Smooth muscle cell (in vitro differentiated cells): Measurements from ENCODE around the gene PTGES3L. TPM values are rescaled to one million over a fixed set of nuclear protein-coding genes. Genes with fewer than 3 reads are reported as not detected.
"Not testable (repeated sequence)": the region's sequence is repeated elsewhere in the genome, so short reads cannot be mapped to it uniquely, and the experiment has no call there.

Source experiments
- DNase-seq: peaks from one replicate; lab custom pipeline; 2025; ENCODE audit not compliant: unreplicated experiment; lab: John Stamatoyannopoulos, UW
- H2AFZ ChIP-seq: fragments of 200-600 bp; sonication (generic); 2 replicates; pipeline ENCODE4 v1.6.0; 2016; ENCODE audit warnings: antibody characterized with exemption, low read depth, mild to moderate bottlenecking
- H3F3A ChIP-seq: fragments of 200-600 bp; sonication (generic); 2 replicates; pipeline ENCODE4 v1.6.0; 2017; ENCODE audit warnings: antibody characterized with exemption, low read depth
- H3K27ac ChIP-seq: fragments of 200-600 bp; sonication (generic); 2 replicates; pipeline ENCODE4 v1.5.1; 2016; ENCODE audit warnings: low read depth, mild to moderate bottlenecking
- H3K27me3 ChIP-seq: fragments of 200-600 bp; sonication (generic); 2 replicates; pipeline ENCODE4 v1.6.1; 2016; ENCODE audit warnings: low read depth, mild to moderate bottlenecking
- H3K36me3 ChIP-seq: fragments of 200-600 bp; sonication (generic); 2 replicates; pipeline ENCODE4 v1.5.1; 2016; ENCODE audit warnings: low read depth
- H3K4me1 ChIP-seq: fragments of 200-600 bp; sonication (generic); 2 replicates; pipeline ENCODE4 v1.5.1; 2016; ENCODE audit warnings: low read depth
- H3K4me2 ChIP-seq: fragments of 200-600 bp; sonication (generic); 2 replicates; pipeline ENCODE4 v1.6.0; 2016; ENCODE audit warnings: mild to moderate bottlenecking
- H3K4me3 ChIP-seq: fragments of 200-600 bp; sonication (generic); 2 replicates; pipeline ENCODE4 v1.5.1; 2016; ENCODE audit warnings: mild to moderate bottlenecking
- H3K79me2 ChIP-seq: fragments of 200-600 bp; sonication (generic); 2 replicates; pipeline ENCODE4 v1.6.0; 2016; ENCODE audit warnings: low read depth, mild to moderate bottlenecking
- H3K9ac ChIP-seq: fragments of 200-600 bp; sonication (generic); 2 replicates; pipeline ENCODE4 v1.6.0; 2016; ENCODE audit warnings: low read depth
- H3K9me3 ChIP-seq: fragments of 200-600 bp; sonication (generic); replicated peaks from 2 replicates; pipeline ENCODE4 v1.5.1; 2016; ENCODE audit warnings: low read depth
- H4K20me1 ChIP-seq: fragments of 200-600 bp; sonication (generic); 2 replicates; pipeline ENCODE4 v1.6.0; 2016; ENCODE audit warnings: low read depth
- CTCF ChIP-seq: fragments of 200-600 bp; sonication (generic); IDR thresholded peaks from 2 replicates; pipeline ENCODE4 v1.5.1; 2017; ENCODE audit warnings: borderline replicate concordance, mild to moderate bottlenecking, antibody characterized with exemption; ENCODE audit not compliant: insufficient read depth, poor library complexity, severe bottlenecking
- WGBS: methylation state at CpG from one replicate; pipeline ENCODE4 v1.1.7; 2016; ENCODE audit warnings: low lambda C conversion rate; 5-methylcytosine and 5-hydroxymethylcytosine counted together
- polyA plus RNA-seq: library from polyadenylated mRNA; unstranded; fragments of >200 nt; fragmentation: Nextera tagmentation; extraction: Ambion mirVana; gene quantifications from 2 replicates; pipeline ENCODE4 v1.2.1, GENCODE V29; 2016
- total RNA-seq: library from RNA; depleted of rRNA; stranded (reverse); fragments of >200 nt; gene quantifications from 2 replicates; pipeline ENCODE4 v1.2.3, GENCODE V29; 2014

The PTGES3L gene
- total and polyA plus RNA-seq, 2 experiments from 2014 or later, result 6.7 to 8.3 TPM

- Histone ChIP-seq H3K4me2 (no peak overlapping the region), H3K9me3 (no peaks in the 10 kb centered on the region), H3K9ac (no peak overlapping the region), H3K4me3 (no peak overlapping the region), H3F3A (no peaks in the 10 kb centered on the region), H3K4me1 (peaks cover 7% of the 10 kb centered on the region), H4K20me1 (no peaks in the 10 kb centered on the region), H3K27me3 (no peaks in the 10 kb centered on the region), H3K36me3 (no peaks in the 10 kb centered on the region), H3K27ac (no peak overlapping the region), H3K79me2 (no peaks in the 10 kb centered on the region), H2AFZ (no peak overlapping the region)
- TF ChIP-seq CTCF, result no peak
- 93% methylated on average over 2 of the region's 2 CpGs for WGBS
- DNase-seq, result no peak
Observed at GRCh38 chr17:42975265-42975664, 4.6 kb downstream of the PTGES3L start.

GRCh38 chr17:42973323-42973722 lies 6.6 kb downstream of the PTGES3L start:
- not testable (repeated sequence) for H4K20me1 ChIP-seq, DNase-seq, H3K27me3 ChIP-seq, H3K4me3 ChIP-seq, H3K9ac ChIP-seq, H3K27ac ChIP-seq, H3K79me2 ChIP-seq, H3K36me3 ChIP-seq, H3F3A ChIP-seq, H2AFZ ChIP-seq, H3K9me3 ChIP-seq, H3K4me1 ChIP-seq, H3K4me2 ChIP-seq
- 100% methylated on average over 5 of the region's 18 CpGs for WGBS

- Histone ChIP-seq H3K9me3 (no peaks in the 10 kb centered on the region), H3K4me3 (no peak overlapping the region), H3F3A (no peaks in the 10 kb centered on the region), H3K27ac (no peak overlapping the region), H3K36me3 (no peaks in the 10 kb centered on the region), H3K27me3 (no peaks in the 10 kb centered on the region), H3K4me2 (no peak overlapping the region), H3K4me1 (no peaks in the 10 kb centered on the region), H3K79me2 (no peaks in the 10 kb centered on the region), H2AFZ (no peak overlapping the region), H3K9ac (no peak overlapping the region), H4K20me1 (no peaks in the 10 kb centered on the region)
- no peak for DNase-seq
- TF ChIP-seq CTCF, result no peak
- WGBS, result 99% methylated on average over 5 of the region's 5 CpGs
Observed at GRCh38 chr17:42971589-42971988, 8.3 kb downstream of the PTGES3L start.

GRCh38 chr17:42969001-42969581 lies 10.8 kb downstream of the PTGES3L start:
- no peak overlapping the region for H2AFZ ChIP-seq
- no peaks in the 10 kb centered on the region for H3K36me3 ChIP-seq
- no peaks in the 10 kb centered on the region for H3K9me3 ChIP-seq
- H3K4me2 ChIP-seq, result no peak overlapping the region
- H3K9ac ChIP-seq, result no peak overlapping the region
- H3K79me2 ChIP-seq, result no peaks in the 10 kb centered on the region
- 66% methylated on average over 5 of the region's 5 CpGs for WGBS
- H3F3A ChIP-seq, result no peaks in the 10 kb centered on the region
- no peaks in the 10 kb centered on the region for H3K27me3 ChIP-seq
- DNase-seq, result no peak
- H3K4me1 ChIP-seq, result no peaks in the 10 kb centered on the region
- H3K4me3 ChIP-seq, result no peak overlapping the region
- H4K20me1 ChIP-seq, result no peaks in the 10 kb centered on the region
- H3K27ac ChIP-seq, result no peak overlapping the region
- no peak for TF ChIP-seq CTCF
